DND-41 (cell line): ENCODE results near the gene PALD1.

Experiments
- CTCF ChIP-seq: IDR thresholded peaks from 2 replicates; pipeline ENCODE4 v1.5.1; 2012; ENCODE audit warnings: borderline replicate concordance, low read length, moderate library complexity, mild to moderate bottlenecking; ENCODE audit not compliant: poor library complexity, severe bottlenecking; ENCODE audit errors: extremely low read depth
- EZH2 ChIP-seq: IDR thresholded peaks from 3 replicates; pipeline ENCODE4 v1.6.1; 2012; ENCODE audit warnings: borderline replicate concordance, low read depth, mild to moderate bottlenecking, moderate library complexity, low read length, inconsistent platforms; ENCODE audit not compliant: severe bottlenecking

GRCh38 chr10:70444744-70445143 is 33.8 kb upstream of the PALD1 start:
- TF ChIP-seq EZH2, result no peak
- TF ChIP-seq CTCF, result no peak
